Measurements from ENCODE around the gene NSMCE3.

The NSMCE3 gene

DNA sequence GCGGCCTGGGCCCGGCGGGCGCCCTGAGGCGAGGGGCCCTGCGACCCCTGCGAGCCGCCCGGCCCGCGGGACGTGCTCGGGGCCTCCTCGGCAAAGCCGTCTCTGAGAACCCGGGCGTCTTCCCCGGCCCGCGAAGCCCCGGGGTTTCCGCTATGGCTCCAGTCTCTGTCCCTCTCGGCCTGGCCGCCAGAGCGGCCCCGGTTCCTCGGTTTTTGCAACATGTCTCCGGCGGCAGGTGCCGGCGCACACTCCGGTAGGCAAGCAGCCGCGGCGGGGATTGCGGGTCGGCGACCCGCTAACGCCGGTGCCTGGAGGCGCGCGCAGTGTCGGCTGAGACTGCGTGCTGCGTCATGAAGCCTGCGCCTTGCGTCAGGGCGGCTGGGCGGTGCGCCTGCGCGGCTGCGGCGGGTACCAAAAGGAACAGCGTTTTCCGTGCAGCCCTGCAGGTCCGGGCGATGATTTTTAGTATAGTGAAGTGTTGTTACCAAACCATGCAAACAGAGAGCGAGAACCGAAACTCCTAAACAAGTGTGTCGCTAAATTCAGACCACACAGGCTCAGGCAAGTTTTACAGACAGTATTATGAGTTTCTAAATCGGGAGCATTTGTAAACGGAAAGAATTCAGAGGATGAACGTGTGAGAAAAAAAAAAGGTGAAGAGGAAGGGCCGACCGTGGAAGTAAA lies at the start of gene NSMCE3:
Gene NSMCE3, minus strand, starts transcription at position 338 of the 684 bp plus-strand sequence. Its CDS starts 117 bp downstream, at position 221.
- DNase-seq, result peak; percentile 93

DNA sequence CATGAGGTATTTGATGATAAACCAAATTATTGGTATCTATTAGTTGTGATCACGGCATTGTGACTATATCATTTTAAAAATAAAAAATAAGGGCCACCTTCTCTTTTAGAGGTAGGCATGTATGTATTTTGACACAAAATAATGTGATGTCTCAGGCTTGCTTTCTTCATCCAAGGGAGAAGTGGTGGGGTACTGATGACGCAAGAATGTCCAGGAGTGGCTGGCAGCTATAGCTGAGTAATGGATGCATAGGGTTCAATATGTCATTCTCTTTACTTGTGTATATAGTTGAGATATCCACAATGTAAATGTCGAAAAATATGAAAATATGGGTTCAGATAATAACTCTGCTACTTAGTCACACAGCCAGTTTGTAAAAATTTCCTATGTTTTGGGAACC lies 46.8 kb upstream of the NSMCE3 start:
- DNase-seq, result no peak

DNA sequence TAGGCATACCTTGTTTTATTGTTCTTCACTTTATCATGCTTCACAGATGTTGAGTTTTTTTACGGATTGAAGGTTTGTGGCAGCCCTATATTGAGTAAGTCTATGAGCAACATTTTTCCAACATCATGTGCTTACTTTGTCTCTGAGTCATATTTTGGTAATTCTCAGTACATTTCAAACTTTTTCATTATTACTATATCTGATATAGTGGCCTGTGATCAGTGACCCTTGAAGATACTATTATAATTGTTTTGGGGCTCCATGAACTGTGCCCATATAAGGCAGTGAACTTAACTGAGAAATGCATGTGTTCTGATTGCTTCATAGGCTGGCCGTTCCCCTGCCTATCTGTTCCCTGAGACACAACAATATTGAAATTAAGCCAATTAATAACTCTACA lies 42.8 kb upstream of the NSMCE3 start:
- DNase-seq, result no peak

DNA sequence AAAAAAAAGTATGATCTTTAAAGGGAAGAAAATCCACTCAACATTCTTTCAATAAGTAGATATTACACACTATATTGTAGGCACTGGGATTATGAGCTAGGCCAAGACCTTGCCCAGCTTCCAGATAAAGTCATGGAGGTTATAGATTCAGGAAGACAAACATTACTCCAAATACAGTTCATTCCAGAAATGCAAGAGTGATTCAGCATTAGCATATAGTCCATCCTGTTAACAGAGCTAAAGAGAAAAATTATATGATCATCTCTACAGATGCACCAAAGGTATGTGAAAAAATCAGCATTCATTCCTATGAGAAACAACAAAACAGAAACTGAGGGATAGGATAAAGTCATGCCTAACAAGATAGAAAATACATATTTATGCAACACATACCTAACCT lies 42.1 kb upstream of the NSMCE3 start:
- no peak for DNase-seq

DNA sequence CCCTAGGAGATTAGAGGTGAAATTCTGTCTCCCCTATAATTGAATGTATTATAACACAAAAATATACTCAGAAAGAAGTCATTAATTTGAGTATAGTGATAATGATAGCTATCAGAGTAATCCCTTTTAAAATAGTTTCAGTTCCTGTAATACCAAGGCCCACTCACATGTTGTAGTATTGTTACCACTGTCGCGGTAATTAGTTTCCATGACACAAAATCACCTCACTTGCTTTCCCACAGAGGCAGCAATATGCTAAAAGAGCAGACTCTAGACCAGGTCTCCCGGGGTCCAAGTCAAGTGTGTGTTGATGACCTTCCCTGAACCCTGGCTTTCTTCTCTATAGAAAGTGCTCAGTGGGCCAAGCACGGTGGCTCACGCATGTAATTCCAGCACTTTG lies 39.5 kb upstream of the NSMCE3 start:
- no peak for DNase-seq

DNA sequence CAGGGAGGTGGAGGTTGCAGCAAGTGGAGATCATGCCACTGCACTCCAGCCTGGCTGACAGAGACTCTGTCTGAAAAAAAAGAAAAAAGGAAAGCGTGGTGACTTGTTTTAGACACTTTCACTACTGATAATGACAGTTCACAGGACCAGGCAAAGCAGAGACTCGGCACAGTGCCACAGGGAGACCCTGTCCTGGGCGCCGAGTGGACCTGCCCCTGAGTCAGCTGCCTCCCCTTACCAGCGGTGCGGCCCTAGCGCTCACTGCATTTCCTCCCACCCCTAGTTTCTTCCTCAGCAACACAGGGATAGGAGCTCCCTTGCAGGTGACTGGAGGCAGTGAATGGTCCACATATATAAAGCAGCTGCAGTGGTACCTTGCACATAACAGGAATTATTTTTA lies 38.7 kb upstream of the NSMCE3 start:
- DNase-seq, result no peak

DNA sequence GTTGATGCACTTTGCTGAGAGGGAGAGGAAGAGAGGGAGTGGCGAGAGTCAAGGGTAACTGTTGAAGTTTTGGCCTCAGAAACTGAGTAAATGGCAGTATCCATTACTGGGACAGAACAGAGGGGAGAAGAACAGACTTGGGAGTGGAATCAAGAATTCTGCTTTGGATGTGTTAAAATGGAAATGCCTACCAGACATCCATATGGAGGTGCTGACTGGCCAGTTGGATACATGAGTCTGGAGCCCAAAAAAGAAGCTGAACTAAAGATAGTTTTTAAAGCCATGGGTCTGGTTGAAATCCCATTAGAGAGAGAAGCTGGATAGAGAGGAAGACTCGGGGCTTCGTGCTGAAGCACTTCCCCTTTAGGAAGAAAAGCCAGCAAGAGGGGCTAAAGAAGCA lies 35.9 kb upstream of the NSMCE3 start:
- DNase-seq, result no peak

DNA sequence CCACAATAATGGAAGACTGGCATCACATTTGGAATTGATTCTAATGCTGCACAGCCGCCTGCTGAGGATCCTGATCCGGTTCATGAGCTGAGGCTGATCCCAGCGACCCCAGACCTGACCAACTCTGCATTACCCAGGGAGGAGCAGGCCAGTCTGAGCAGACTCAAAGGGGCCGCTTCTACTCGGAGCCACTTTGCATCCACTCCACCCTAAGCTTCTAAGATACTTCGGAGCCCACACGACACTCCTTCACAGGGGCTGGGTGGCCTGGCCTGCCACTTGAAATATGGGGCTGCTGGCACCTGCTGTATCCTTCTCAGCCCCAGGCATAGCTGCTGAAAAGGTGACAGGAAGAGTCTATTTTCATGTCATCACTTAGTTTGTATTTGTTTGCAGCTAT lies 33.2 kb upstream of the NSMCE3 start:
- no peak for DNase-seq

DNA sequence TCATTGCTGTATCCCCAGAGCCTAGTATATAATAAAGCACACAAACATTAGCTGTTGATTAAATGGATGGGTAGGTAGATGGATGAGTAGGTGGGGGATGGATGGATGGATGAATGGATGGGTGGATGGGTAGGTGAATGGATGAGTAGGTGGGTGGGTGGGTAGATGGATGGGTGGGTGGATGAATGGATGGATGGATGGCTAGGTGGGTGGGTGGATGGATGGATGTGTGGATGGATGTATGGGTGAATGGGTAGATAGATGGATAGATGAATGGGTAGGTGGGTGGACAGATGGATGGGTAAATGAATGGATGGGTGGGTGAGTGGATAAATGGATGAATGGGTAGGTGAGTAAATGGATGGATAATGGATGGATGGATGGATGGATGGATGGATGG lies 30.2 kb upstream of the NSMCE3 start:
- DNase-seq, result no peak

DNA sequence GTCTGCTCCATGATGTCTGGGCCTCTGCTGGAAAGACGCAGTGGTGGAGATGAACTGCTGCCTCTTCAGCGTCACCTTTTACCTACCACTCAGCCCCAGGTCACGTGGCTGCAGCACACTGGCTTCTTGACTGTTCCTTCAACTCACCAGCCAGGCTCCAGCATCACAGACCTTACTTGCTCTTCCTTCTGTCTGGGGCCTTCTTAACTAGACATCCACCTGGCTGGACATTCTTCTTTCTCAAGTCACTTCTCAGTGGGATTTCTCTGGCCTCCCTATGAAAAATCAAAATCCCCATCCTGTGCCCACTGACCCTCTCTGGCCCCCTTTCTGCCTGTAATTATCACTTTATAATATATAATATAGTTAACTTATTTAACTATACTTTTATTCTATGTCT lies 29.7 kb upstream of the NSMCE3 start:
- no peak for DNase-seq

DNA sequence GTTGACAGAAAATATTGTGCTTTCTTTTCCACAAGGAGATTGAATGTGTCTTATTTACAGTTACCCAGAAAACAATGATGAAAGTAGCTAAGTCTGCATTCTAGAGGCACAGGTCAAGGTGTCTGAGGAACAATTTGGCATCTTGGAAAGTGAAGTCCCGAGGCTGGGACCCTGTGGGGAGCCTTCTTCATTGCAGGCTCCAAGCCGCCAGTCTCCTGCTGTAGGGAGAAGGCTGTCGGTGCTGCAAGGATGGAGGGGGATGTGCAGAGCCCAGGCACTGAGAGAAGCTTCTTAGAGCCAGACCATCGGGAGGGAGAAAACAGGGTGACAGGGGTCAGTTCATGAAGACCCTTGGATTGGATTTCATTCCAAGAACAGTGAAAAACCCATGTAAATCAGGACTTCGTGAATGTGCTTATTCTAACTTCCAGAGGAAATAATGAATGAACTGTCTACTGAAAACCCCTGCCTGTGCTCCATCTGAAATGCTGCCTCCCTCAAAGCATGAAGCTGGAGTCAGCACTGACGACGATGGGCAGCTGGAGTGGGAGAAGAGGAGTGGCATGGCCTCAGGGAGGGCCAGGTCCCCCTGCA lies 25.2 kb upstream of the NSMCE3 start:
- DNase-seq, result no peak

DNA sequence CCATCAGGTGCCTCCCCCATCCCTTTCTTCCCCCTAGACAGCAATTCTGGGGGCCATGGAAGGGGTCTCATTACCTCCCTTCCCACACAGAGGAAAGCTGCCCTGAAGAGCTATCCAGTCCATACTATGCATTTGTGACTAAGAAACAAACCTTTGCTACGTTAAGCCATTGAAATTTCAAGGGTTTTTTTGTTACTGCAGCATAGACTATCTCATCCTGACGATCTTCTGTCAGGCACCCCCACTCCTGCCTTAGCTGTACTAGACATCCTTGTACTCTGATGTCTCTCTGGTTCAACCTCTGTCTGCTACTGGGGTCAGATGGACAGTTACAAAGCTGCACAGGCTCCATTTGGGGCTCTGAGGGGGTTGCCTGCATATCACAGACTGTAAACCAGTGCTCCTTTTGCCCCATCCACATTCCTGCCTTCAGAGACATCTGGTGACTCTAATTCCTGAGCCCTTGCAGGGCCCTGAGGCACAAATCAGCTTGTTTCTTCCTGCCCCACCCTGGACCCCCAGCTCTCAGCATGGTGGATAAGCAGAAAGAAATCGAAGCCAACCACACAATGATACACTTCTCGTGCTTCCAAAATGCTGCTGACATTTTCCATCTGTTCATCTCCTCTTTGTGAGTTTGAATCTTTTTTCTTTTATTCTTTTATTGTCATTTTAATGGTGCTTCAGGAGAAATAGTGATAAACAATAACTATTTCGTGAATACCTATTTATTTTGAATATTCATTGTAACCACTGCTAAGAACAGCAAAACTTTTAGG lies 21.6 kb upstream of the NSMCE3 start:
- DNase-seq, result no peak

DNA sequence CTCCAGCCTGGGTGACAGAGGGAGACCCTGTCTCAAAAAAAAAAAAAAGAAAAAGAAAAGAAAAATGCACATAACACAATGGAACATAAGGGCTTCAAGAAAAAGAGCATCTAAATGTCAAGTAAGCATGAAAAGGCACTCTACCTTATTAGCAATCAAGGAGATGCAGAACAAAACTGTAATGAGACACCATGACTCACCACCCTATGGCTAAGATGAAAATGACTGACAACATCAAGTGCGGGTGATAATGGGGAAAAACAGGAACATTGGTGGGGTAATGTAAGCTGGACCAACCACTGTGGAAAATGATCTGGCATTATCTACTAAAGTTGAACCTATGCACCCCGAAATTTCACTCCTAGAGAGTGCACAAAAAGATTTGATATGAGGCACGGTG lies 19.6 kb upstream of the NSMCE3 start:
- DNase-seq, result no peak

DNA sequence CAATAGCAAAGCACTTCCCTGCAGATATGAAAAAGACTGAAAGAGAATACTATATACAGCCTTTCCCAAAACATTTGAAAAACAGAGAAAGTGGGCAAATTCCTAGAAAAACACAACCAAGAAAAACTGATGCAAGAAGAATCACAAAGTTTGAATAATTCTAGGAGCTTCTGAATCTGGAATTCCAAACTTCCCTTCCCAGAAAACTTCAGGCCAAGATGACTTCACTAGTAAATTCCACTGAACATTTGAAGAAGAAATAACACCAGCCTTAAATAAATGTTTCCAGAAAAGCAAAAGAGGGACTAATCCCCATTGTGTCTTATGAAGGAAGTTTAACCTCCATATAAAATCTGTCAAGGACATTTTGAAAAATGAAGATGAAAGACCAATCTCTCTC lies 15.8 kb upstream of the NSMCE3 start:
- no peak for DNase-seq

DNA sequence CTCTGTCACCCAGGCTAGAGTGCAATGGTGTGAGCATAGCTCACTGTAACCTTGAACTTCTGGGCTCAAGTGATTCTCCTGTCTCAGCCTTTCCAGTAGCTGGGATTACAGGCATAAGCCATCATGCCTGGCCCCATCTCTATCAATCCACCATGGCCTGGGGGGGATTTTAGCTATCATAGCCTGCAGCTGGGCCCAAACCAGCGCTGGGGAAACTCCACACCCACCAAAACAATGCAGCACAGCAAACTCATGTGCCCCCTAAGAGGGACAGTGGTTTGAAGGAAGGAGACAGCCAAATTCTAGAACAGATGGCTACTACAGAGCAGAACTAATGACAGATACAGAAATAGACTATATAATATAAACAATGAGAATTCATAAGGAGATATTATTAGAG lies 13.8 kb upstream of the NSMCE3 start:
- DNase-seq, result no peak

DNA sequence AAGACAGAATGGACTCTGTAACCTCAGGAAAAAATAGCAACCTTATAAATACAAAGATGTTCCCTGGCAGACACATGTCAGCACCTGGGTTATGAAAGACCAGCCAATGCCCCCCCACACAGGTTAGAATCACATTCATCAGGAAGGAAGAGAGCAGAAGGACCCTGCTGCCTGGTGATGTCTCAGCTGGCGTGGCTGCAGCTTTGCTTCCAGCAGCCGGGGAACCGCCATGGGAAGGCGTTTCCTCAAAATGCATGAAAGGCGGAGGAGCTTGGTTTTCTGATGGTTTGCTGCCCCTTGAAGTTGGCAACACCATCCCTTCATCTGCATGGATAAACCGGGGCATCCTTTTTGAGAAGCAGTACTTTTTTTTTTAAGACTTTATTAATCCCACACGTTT lies 10.9 kb upstream of the NSMCE3 start:
- DNase-seq, result no peak

DNA sequence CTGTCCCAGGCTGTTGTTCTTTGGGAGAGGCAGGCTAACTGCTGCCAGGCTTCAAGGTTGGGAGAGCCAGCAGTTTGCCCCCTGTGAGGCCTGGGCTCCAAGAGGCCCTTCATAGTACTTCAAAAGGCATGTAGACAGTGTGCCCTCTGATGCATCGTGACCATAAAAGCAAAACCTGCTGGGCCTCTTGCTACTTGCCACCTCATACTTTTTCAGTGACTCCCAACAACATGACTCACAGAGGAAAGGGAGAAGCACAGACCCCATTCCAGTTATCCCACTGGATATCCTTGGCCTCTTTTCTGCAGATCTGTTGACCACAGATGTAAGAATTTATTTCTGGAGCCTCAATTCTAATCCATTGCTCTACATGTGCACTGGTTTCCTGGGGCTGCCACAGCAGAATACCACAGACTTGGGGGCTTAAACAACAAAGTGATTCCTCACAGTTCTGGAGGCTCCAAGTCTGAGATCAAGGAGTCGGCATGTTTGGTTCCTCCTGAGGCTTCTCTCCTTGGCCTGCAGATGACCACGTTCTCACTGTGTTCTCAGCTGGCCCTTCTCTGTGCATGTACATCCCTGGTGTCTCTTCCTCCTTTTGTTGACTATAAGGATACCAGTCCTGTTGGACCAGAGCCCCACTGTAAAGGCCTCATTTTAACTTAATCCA lies 8.9 kb upstream of the NSMCE3 start:
- no peak for DNase-seq

DNA sequence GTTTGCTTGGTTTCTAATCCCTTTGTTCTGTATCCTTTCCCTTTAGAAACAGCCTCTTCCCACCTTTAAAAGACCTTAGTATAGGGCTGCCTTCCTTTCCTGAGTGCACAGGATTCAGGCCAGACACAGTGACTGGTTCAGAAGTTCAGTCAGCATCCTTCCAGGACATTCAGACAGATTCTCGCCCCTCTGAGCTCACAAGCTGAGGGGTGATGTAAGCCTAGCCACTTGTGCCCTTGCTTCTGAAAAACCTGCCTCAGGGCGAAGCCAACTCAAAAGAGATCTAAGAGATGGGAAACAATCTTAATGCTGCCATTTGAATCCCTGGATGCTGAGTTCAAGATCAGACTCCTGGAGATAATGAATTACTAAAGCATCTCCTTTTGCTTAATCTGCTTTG lies 6.7 kb upstream of the NSMCE3 start:
- no peak for DNase-seq

DNA sequence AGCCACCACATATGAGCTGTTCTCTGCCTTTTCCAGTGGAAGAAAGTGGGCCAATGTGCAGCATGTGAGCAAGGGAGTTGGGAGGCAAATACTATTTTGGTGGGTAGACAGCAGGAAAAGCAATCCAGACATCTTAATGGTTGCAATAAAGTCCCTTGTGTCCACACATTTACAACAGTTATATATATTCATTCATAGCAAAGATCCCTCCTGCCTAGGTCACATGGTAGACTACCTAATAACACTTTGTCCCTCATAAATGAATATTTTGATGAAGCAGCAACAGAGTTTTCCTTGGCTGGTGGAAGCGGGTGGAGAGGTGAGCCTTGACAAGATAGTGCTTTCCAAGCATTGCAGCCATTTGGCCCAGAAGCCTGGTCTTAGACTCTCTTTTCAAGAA lies 6.2 kb upstream of the NSMCE3 start:
- no peak for DNase-seq

DNA sequence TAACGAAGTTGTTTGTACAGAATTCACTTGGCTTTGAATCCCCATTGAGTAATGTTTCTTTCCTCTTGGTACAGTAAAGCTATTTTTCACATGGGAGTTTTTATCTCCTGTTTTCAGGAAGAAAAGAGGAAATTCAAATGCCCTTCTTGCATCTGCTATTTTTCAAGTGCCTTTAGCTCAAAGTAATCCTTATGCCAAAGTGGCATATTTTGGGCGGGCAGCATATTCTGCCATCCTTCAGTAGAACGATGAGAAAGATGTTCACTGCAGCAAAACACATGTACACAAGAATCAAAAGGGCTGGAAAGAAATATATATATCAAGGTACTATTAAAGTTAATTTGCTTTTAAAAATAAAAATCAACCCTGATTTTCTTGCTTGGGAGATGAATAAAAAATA lies 5.3 kb upstream of the NSMCE3 start:
- DNase-seq, result no peak

DNA sequence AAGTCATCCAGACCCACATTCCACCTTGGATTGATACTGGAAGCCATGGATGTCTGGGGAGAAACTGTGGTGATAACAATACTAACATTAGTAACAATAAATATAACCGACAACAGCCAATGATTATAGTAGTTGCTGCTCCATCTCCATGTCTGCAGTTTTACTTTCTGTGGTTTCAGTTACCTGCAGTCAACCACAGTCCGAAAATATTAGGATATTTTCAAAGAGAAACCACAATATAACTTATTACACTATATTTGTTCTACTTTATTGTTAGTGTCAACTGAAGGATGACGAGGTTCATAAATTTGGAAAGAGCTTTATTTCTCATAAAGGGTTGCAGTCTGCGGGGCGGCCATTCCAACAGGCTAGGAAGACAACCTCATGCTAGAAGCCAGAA lies 2.6 kb upstream of the NSMCE3 start:
- DNase-seq, result no peak

DNA sequence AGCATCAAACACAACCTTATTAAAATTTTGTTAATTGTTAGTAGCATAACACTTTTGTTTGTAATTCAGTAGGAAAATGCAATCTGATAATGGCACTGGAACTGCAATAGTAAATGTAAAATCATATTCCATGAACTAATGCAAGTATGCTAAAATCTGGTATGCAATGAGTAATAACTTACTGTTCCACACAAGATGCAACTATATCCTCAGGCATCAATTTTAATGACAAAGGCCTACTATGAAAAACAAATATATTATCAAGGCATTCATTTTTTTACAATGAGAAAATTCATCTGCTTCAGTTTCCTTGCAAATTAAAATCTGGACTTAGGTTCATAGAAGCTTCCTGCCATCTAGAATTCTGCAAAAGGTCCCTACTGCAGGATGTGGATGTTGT lies 1.4 kb upstream of the NSMCE3 start:
- DNase-seq, result no peak

DNA sequence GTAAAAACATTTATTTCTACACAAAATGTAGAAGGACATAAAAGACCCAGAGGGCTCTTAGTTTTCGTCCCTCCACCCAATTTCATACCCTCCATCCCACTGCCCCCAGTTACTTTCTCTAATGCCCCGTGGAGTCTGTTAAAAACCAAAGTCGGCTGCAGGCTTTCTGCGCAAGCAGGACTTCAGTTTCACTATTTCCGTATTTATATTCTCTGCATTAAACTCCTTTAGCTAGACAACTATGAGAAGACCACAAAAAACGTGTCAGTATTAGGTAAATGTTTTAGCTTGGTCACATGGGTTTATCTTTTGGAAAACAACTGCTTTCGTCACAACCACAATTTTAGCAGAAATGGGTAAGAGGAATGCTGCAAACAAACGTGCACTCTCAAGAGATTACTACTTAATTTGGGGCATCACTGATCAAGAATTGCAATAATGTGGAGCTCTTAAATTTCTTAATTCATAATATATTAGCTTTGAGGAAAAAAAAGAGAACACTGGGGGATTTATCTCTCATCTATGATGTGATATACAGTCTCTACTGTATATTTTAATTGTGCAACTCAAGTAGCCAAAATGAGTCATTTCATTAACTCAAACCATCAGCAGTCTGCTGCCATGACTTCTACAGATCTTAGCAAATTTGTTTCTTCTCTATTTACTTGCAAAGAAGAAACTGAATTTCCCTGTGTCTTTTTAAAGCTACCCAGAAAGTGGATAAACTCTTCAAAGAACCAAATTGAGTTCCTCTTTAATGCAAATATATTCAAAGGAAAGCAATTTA lies 740 bp upstream of the NSMCE3 start:
- peak; percentile 33 for DNase-seq

All from CD4-positive, alpha-beta T cell treated with Interleukin-15 for 1 hour (primary cell).